Measurements from ENCODE around the gene MAP3K20. TPM values are rescaled to one million over a fixed set of nuclear protein-coding genes. Genes with fewer than 3 reads are reported as not detected.

The MAP3K20 gene
- total RNA-seq, 3 donors from 2014 or later, result 8.8 to 238 (median 30.5) TPM

- ATAC-seq (peak; percentile 81), DNase-seq (peak in 1 of 3 donors; percentile 37)
- TF ChIP-seq, protein P1, sequence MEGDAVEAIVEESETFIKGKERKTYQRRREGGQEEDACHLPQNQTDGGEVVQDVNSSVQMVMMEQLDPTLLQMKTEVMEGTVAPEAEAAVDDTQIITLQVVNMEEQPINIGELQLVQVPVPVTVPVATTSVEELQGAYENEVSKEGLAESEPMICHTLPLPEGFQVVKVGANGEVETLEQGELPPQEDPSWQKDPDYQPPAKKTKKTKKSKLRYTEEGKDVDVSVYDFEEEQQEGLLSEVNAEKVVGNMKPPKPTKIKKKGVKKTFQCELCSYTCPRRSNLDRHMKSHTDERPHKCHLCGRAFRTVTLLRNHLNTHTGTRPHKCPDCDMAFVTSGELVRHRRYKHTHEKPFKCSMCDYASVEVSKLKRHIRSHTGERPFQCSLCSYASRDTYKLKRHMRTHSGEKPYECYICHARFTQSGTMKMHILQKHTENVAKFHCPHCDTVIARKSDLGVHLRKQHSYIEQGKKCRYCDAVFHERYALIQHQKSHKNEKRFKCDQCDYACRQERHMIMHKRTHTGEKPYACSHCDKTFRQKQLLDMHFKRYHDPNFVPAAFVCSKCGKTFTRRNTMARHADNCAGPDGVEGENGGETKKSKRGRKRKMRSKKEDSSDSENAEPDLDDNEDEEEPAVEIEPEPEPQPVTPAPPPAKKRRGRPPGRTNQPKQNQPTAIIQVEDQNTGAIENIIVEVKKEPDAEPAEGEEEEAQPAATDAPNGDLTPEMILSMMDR (IDR thresholded peaks at IDR 0.05), result no peak
- intact Hi-C loops (cut with DNase I, micrococcal nuclease), result no loop called here
- H3K4me1 ChIP-seq (ENCODE audit: low read depth), result peaks cover 13% of the 10 kb centered on the region
- no peak overlapping the region for H3K4me3 ChIP-seq
- no peaks in the 10 kb centered on the region for H3K9me3 ChIP-seq
- H3K36me3 ChIP-seq (ENCODE audit: low read depth), result no peaks in the 10 kb centered on the region
These were observed 155.4 kb downstream of the MAP3K20 start for GRCh38 chr2:173231042-173231441.

- TF ChIP-seq, protein P1 (IDR thresholded peaks at IDR 0.05), result no peak
- no peak overlapping the region for H3K4me3 ChIP-seq
- peaks cover 10% of the 10 kb centered on the region for H3K4me1 ChIP-seq (ENCODE audit: low read depth)
- ATAC-seq (peak; percentile 6), DNase-seq (no peak)
- no peaks in the 10 kb centered on the region for H3K36me3 ChIP-seq (ENCODE audit: low read depth)
- intact Hi-C loops (cut with DNase I, micrococcal nuclease), result no loop called here
- no peaks in the 10 kb centered on the region for H3K9me3 ChIP-seq
These were observed 155.8 kb downstream of the MAP3K20 start for GRCh38 chr2:173231465-173231864.

GRCh38 chr2:173232956-173233744 lies 157.5 kb downstream of the MAP3K20 start:
- no peak for DNase-seq
- Histone ChIP-seq H3K4me3 (no peak overlapping the region), H3K9me3 (no peaks in the 10 kb centered on the region), H3K36me3 (ENCODE audit: low read depth) (no peaks in the 10 kb centered on the region), H3K4me1 (ENCODE audit: low read depth) (no peaks in the 10 kb centered on the region)
- ATAC-seq, result no peak
- intact Hi-C loops (cut with DNase I, micrococcal nuclease), result no loop called here
- TF ChIP-seq, protein P1 (IDR thresholded peaks at IDR 0.05), result no peak

GRCh38 chr2:173235947-173236803 lies 160.5 kb downstream of the MAP3K20 start:
- TF ChIP-seq, protein P1 (IDR thresholded peaks at IDR 0.05), result no peak
- intact Hi-C loops (cut with DNase I, micrococcal nuclease), result no loop called here
- H3K4me1 ChIP-seq (ENCODE audit: low read depth), result no peaks in the 10 kb centered on the region
- ATAC-seq, result no peak
- H3K9me3 ChIP-seq, result no peaks in the 10 kb centered on the region
- no peaks in the 10 kb centered on the region for H3K36me3 ChIP-seq (ENCODE audit: low read depth)
- H3K4me3 ChIP-seq, result no peak overlapping the region
- no peak for DNase-seq

DNA sequence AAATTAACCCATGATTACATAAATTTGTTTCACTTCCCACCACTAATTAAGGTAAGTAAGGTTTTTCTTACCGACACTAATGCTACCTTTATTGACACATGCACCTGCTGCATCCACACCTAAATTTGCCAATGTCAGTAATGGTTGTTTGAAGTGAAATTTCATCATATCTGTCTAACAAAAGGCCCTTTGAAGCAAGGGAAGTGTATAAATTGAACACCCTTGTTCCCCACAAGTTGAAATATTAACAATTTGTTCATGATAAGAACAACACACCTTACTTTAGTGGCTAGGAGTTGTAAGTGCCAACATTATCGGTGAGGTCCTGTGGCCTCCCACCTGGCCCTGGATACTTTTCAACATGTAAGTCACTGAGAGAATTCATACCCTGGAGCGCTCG lies 162.7 kb downstream of the MAP3K20 start:
- intact Hi-C loops (cut with DNase I, micrococcal nuclease), result no loop called here
- ATAC-seq, result peak; percentile 86
- DNase-seq, result no peak
- no peaks in the 10 kb centered on the region for H3K9me3 ChIP-seq
- TF ChIP-seq, protein P1 (IDR thresholded peaks at IDR 0.05), result no peak
- H3K36me3 ChIP-seq (ENCODE audit: low read depth), result no peaks in the 10 kb centered on the region
- H3K4me1 ChIP-seq (ENCODE audit: low read depth), result no peaks in the 10 kb centered on the region
- no peak overlapping the region for H3K4me3 ChIP-seq
